ENCODE measurements around the gene KRTAP21-3.

- TF ChIP-seq CTCF (IDR thresholded peaks at IDR 0.05; ENCODE audit: low read depth, low read length), result no peak
- no peak for TF ChIP-seq EZH2phosphoT487 (IDR thresholded peaks at IDR 0.05; ENCODE audit: low read depth)
Measured at GRCh38 chr21:30717105-30717504, 1.5 kb downstream of the KRTAP21-3 start.

Measured in OCI-LY3 (cell line).